Measurements from ENCODE around the gene BHLHE23.

DNA sequence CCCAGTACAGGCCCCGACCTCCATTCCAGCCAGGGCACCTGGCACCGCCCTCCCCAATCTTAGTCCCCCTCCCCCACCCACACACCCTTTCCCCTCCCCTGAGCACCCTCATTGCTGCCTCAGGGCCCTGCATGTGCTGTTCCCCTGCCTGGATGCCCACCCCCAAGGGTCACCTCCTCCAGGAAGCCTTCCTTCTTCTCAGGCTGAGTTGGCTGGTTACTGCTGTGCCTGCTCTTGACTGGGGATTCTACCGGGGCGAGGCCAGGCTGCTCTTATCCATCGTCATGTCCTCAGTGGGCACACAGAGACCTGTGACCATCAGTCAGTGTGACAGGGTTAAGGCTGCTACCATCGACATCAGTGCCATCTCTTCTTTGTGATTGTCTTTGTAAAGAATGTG, 23.6 kb downstream of the BHLHE23 start:
- TF ChIP-seq GLIS3 (CRISPR knock-in tag; IDR thresholded peaks at IDR 0.05) (no peak), ISL1 (CRISPR knock-in tag; IDR thresholded peaks at IDR 0.05) (no peak), CSDC2 (CRISPR knock-in tag; IDR thresholded peaks at IDR 0.05) (no peak), RARB (CRISPR knock-in tag; IDR thresholded peaks at IDR 0.05) (no peak), POU6F1 (CRISPR knock-in tag; IDR thresholded peaks at IDR 0.05; ENCODE audit: borderline replicate concordance, low read depth) (no peak), TCF4 (CRISPR knock-in tag; IDR thresholded peaks at IDR 0.05; ENCODE audit: borderline replicate concordance) (no peak)
- TF ChIP-seq, protein P1, sequence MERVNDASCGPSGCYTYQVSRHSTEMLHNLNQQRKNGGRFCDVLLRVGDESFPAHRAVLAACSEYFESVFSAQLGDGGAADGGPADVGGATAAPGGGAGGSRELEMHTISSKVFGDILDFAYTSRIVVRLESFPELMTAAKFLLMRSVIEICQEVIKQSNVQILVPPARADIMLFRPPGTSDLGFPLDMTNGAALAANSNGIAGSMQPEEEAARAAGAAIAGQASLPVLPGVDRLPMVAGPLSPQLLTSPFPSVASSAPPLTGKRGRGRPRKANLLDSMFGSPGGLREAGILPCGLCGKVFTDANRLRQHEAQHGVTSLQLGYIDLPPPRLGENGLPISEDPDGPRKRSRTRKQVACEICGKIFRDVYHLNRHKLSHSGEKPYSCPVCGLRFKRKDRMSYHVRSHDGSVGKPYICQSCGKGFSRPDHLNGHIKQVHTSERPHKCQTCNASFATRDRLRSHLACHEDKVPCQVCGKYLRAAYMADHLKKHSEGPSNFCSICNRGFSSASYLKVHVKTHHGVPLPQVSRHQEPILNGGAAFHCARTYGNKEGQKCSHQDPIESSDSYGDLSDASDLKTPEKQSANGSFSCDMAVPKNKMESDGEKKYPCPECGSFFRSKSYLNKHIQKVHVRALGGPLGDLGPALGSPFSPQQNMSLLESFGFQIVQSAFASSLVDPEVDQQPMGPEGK (CRISPR knock-in tag; IDR thresholded peaks at IDR 0.05; ENCODE audit: borderline replicate concordance) = no peak
